CD4-positive, alpha-beta T cell treated with Interferon alpha-2 for 1 hour (primary cell): Measurements from ENCODE around the gene TUBGCP6.
A peak's percentile ranks its signal among the peaks of the same experiment; 100 is the strongest.

Experiments
- DNase-seq, 2 donors: peaks; one replicate each; pipeline ENCODE4 v3.0.0-alpha.2; 2020 to 2022

Gene TUBGCP6, protein sequence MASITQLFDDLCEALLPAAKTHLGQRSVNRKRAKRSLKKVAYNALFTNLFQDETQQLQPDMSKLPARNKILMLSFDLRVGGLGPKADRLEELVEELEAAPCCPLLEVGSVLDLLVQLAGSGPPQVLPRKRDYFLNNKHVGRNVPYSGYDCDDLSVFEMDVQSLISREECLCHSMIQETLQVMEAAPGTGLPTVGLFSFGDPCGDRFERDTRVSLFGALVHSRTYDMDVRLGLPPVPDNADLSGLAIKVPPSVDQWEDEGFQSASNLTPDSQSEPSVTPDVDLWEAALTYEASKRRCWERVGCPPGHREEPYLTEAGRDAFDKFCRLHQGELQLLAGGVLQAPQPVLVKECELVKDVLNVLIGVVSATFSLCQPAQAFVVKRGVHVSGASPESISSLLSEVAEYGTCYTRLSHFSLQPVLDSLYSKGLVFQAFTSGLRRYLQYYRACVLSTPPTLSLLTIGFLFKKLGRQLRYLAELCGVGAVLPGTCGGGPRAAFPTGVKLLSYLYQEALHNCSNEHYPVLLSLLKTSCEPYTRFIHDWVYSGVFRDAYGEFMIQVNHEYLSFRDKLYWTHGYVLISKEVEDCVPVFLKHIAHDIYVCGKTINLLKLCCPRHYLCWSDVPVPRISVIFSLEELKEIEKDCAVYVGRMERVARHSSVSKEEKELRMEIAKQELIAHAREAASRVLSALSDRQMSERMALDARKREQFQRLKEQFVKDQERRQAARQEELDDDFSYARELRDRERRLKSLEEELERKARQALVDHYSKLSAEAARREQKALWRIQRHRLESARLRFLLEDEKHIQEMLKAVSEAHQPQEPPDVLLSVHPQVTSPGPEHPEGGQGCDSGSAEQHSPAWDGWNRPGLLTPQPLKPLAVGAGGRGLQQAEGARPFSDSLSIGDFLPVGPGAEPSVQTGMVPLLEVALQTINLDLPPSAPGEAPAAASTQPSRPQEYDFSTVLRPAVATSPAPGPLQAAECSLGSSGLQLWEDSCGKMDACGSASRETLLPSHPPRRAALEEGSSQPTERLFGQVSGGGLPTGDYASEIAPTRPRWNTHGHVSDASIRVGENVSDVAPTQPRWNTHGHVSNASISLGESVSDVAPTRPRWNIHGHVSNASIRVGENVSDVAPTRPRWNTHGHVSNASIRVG (N-terminal part only)

DNA sequence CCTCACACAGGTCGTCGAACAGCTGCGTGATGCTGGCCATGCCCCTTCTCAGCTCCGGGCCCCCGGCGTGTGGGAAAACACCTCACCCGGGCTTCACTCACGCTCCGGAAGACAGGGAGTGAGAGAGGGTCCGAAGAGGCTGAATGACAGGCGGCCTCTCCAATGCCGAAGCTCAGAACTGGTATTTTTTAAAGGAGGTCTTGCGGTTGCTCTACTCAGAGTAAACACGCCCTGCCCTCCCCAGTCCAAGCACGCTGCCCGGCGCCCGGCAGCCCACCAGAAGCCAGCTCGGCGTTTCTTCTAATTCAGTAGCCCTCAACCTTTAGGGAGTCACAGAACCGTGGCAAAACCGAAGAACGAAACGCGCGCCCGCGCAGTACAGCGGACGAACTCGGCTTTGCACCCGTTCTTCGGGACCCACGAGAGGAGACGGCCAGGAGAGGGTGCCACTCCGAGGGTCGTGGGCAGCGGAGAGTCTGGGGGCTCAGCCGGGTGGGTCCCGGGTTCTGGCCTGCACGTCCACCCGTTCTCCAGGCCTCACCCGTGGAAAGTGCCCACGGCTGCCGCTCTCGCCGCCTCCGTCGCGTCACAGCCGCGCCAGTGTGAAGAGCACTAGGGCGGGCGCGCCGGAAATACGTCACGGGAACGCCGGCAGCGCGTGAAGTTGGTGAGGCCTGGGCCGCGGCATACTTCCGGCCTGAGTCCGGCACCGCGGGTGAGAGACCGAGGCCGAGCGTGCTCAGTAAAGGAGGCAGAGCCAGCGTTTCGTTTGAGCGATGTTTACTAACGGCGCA, at the start of gene TUBGCP6:
TSS of gene TUBGCP6 (minus strand) at position 604 of the 794 bp plus-strand sequence. CDS start at position 40, 564 bp downstream.
- DNase-seq: peak; percentile 90 to 92

DNA sequence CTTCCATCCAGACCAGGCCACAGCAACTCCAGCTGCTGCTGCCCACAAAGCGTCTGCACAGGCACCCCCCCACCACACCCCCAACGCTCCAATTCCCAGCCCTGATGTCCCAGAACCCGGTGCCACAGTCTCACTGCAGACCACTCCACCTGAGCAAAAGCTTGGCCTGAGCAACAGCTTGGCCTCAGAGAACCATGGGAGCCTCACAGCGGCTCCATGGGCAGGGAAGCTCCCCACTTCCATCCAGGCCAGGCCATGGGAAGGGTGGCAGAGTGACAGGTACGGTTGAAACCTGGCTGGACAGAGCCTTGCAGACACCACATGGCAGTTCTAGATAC, 49.5 kb upstream of the TUBGCP6 start:
- DNase-seq: no peak

DNA sequence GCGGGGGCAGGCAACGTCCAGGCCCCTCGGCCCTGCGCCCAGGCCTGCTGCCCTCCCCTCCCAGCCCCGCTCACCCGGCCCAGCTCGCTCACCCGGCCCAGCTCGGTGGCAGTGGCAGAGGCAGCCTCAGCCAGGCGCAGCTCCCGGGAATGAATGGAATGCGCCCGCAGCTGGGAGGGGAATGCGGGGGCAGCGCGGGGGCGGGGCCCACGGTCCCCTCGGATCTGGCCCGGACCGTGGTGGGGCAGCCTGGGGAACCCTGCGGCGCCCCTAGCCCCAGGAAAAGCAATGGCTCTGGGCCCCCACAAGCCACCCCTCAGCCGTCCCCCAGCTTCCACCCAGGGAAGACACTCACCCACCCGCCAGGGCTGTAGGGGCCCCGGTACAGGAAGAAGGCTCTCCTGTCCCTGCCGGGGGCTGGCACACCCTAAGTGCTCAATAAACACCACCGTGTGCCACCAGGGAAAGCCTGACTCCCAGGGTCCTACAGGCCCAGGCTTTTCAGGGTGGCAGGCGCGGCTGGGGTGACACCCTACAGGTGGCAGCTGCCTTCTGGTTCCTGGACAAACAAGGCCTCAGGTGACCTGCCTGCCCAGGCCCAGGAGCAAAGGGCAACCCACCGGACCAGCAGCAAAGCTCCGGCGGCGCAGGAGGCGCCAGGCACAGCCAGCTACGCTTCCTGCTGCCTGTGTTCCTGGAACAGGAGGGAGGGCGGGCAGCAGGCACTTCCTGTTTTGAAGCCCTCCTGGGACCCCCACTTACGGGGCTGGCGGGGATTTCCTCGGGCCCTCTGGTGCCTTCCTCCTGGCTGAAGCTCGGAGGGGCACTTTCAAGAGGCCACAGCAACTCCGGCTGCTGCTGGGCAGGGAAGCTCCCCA, 48.9 kb upstream of the TUBGCP6 start:
- peak in 1 of 2 donors; percentile 32 for DNase-seq

DNA sequence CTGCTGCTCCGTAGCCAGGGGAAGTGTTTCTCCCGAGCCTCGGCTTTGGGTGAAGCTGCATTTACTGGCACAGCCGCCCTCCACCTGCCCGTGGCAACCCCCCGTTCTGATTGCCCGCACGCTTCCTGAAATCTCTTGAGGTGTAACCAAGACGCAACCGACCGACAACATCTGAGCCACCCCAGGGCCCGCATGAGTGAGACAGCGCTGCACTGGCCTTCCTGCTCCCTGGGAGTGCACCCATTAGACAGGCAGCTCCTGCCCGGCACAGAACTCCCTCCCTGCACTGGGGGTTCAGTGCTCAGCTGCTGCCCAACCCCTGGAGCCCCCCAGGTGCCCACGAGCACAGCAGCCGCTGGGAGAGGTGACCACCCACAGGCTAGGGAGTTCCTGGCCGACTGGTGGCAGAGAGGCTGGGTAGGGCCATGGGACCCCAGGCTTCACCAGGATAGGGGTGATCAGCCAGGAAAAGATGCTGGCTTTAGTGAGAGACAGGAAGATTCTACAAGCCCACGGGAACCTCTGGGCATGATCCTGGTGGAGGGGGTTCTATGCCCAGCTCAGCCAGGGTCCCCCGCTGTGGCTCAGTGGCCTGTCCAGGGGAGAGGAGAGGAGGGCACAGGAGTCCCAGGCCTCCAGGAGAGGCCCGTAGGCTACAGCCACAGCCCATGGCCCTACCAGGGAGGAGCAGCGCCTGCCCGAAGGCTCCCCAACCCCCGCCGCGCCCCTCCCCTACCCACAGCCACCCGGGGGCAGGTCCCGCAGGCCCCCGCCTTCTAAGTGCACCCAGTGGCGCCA, 48.0 kb upstream of the TUBGCP6 start:
- DNase-seq: peak in 1 of 2 donors; percentile 41

DNA sequence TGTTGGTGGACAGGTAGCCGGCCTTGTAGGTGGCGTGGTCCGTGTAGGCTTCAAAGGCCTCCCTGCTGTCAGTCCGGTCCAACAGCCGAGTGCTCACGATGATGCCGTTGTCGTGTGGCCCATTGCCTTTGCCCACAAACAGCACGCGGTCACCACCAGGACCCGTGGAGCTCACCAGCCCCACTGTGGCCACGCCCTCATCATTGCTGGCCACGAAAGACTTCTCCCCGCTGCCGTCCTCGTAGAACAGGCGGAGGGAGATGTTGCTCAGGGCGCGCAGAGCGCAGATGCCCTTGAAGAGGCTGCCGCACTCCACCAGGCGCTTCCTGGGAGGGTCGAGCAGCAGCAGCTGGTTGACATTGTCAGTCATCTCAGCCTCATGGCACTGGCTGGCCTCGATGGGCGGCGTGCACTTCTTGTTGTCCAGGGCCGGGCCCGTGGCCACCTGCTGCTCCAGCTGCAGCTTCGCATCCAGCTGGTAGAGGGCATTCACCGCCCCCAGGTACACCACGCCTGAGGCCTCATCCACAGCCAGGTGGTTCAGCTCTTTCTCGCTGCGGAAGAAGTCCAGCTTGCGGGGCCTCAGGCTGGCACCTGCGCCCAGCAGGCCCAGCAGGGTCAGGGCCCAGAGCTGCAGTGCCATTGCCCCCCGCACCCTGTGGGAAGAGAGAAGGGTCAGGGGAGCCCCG, 45.3 kb upstream of the TUBGCP6 start:
- DNase-seq: no peak

DNA sequence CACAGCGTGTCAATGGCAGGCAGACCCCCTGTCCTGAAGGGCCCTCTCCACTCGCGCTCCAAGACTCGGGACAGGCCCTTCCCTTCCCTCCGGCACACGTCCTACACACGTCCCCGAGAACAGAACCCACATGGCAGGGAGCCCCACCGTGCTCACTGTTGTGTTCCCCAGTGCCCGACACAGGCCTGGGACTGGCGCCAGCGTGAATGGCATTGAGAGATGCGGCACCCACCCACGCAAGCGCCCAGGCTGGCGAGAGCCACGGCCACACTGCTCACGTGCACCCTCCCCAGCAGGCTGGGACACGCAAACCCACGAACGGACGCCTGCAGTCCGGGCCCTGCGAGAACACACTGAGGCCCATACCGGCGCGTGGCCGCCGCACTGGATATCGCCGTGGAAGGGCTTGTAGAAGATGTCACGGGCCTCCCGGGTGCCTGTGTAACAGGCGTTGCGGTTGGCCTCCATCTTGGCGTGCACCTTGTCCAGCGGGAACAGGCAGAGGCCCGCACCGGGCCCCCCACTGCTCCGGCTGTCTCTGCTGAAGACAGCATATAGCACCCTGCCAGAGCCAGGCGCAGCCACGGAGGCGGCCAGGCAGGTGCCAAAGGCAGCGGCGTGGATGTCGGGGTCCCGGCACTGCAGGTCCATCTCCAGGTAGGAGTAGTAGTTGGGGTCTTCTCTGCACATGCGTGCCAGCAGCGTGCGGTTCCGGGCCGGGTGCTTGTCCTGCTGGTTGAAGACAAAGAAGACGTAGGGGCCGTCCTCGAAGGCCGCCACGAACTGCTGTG, 44.5 kb upstream of the TUBGCP6 start:
- no peak for DNase-seq

DNA sequence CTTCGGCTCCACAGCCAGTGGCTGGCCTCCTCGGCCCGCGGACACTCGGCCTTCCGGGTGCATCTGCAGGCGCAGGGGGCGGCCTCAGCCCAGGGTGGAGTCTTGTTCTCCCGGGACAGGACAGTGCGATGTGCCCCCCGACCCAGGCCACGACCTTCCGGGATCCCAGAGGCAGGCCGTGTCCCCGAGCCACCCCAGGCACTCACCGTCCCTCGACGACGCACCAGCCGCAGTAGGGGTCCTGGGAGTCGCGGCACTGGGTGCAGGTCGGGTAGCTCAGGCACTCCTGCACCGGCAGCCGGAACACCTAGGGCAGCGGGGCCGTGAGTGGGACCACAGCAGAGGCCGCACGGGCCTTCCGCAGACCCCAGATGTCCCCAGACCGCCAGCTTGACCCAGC, 42.9 kb upstream of the TUBGCP6 start:
- DNase-seq: no peak

DNA sequence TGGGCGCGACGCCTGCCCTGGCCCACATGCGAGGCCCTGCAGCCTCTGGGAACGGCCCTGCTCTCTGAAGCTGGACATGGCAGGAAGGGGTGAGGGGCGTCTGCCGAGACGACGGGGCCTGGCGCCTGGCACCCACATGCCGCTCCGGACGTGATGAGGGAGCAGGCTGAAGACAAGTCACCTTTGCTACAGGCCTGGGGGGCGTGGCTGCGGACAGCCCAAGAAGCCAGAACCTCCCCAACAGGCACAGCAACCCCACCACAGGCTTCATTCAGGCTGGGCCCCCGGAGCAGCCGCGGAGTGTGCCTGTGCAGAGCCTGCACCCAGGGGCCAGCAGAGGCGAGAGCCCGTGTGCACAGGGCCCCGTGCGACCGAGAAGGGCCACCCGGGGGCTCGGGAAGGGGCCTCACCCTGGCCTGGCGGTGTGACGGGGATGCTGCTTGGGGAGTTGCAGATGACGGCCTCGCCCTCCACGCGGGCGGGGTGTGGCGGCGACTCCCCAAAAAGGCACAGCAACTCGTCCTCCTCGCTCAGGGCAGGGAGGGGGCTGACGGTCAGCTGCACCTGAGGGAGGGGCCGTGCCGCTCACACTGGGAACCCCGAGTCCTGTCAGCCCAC, 42.0 kb upstream of the TUBGCP6 start:
- no peak for DNase-seq

DNA sequence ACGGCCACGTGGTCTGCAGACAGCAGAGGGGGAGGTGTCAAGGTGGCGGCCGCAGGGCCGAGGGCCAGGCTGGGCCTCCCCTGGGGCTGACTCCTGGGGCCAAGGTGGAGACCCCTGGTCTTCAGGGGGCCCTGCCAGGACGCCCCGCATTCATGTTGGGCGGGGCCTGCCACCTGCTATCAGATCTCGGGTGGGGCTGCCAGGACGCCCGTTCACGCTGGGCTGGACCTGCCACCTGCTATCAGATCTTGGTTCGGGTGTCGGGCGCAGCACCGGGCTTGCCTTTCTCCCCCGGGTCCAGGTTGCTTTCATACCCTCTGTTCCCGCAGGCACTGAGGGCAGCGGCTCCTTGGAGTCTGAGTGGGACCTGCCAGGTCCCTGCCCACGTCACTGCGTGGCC, 41.5 kb upstream of the TUBGCP6 start:
- DNase-seq: no peak

DNA sequence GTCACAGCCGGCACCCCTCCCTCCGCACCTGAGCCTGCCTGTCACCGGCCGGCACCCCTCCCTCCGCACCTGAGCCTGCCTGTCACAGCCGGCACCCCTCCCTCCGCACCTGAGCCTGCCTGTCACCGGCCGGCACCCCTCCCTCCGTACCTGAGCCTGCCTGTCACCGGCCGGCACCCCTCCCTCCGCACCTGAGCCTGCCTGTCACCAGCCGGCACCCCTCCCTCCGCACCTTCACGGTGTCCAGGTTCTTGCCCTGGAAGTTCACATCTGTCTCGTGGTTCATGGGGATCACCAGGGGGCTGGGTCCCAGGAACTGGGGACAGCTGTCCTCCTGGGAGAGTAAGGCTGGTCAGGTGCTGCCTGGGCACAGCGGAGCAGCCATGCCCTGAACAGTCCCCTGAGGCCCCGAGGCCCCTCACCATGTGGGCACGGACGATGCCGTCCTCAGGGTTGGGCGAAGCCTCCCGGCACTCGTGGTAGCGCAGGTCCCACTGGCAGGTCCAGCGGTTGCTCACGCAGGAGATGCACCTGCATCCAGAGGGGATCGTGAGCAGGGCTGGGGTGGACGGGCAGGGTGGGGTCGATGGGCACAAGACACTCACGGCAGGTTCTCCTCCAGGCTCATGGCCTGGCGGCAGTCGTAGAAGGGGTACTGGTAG, 40.9 kb upstream of the TUBGCP6 start:
- no peak for DNase-seq

DNA sequence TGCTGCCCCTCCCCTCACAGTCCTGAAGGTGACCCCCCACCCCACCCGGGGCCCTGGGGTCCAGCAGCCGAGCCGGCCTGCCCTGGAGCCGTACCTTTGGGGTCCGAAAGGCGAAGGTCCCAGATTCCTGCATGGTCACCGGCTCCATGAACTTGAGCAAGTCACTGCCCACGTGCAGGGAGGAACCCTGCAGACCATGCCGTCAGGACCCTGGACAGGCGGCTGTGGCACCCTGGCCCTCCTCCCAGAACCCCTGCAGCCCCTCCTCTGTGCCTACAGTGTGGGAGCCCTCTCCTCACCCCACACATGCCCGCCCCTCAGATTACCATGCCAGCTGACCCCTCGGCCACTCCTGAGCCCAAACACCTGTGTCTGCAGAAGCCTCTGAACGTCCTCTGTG, 39.7 kb upstream of the TUBGCP6 start:
- DNase-seq: no peak

DNA sequence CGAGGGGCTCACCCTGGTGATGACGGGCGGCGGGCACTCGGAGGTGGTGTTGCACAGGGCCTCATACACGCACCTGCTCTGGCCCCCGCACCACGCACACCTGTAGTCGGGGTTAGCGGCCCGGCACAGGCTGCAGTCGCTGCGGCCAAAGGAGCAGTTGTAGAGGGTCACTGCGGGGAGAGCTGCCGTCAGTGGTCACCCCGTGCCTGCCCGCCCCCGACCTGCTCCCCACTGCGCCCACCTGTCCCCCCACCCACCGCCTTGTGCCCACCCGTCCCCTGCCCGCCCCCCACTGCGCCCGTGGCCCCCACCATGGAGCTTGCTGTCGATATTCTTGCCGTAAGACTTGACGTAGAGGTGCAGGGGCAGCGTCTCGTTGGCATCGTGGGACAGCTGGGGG, 39.0 kb upstream of the TUBGCP6 start:
- DNase-seq: no peak

DNA sequence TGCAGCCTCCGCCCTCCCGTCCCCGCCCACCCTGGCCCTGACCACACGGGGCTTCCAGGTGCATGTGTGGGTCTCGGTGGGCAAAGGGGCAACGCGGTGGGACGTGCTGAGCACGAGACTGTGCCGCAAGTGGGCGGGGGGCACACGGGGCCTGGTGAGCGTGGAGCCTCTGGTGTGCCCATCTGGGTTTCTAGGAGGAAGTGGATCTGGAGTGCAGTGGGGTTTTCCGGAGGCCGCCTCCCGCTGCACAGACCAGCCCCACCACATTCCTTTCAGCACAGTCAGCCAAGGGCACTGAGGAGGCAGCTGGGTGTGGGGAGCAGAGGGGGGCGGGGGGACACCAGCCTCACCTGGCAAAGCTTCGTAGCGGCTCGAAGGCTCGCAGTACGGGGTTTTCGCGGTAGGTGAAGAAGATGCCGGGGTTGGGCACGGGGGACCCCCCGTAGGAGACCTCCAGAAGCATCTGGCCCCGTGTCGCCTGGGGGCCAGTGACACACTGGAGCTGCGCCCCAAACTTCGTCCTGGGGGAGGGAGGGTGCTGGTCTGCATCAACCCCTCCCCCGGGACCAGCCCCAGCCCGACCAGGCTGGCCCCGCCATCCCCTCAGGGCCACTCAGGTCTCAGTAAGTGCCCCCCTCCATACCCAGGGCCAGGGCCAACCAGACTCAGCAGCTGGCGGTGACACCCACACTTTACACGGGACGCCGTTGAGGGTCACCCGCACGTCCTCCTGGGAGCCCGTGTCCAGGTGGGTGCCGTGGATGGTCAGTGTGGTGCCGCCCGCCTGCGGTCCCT, 37.7 kb upstream of the TUBGCP6 start:
- DNase-seq: no peak

DNA sequence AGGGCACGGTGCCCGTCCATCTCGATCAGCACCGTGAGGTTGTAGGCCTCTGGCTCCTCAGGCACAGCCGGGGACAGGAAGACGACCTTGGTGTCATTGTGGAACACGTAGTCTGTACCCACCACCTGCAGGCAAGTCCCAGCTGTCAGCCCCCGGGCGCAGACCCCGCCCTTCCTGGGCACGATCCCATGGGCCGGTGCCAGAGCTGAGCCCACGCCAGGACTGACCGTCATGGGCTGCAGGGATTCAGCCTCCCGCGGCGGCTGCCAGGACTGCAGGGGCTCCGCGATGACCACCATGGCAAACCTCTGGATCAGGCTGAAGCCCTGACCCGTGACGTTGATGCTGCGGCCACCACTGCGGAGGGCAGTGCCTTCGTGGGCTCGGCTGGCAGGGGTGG, 37.1 kb upstream of the TUBGCP6 start:
- no peak for DNase-seq

DNA sequence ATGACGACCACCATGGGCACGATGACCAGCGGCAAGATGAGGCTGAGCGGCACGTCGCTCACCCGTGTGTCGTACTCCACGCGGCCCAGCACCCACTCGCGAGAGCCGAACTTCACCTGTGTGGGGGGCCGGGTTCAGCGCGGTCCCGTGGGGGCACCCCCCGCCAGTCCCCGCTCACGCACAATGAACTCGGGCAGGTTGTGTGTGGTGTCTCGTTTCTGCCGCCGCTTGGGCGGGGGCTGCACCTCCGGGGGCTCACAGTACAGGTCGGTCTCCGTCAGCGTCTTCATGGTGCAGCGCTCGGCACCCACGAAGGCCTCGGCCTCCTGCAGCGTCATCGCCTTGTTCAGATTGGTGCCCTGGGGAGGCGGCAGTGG, 36.5 kb upstream of the TUBGCP6 start:
- no peak for DNase-seq

DNA sequence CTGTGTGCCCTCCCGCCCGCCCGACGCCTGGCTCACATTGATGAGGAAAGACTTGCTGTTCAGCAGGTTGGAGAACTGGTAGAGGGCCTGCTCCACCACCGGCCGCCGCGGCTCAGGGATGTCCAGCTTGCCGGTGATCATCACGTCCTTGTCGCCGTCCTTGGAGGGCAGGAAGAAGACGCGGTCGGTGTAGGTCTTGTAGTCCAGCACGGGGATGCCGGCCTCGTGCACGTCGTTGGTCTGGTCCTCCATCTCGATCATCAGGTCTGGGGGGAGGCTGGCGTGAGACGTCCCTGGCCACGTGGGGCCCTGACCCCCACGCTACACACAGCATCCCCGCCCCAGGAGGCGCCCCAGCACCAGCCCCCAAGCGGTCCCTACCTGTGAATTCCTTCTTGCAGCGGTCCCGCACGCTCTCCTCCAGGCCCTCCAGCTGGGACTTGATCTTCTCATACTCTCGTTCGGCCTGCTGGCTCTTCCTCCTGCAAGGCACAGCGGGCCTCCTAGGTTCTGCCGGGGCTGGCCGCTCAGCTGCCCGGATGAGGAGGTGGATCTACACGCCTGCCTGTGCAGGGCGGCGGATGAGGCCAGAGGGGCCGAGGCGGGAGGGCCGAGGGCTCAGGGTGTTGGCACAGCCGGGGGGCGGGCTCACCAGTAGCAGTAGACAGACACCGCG, 36.0 kb upstream of the TUBGCP6 start:
- no peak for DNase-seq
